Activated T-cell treated with anti-CD3 and anti-CD28 coated beads for 48 hours (primary cell): ENCODE results near the gene CPE.
"Not testable (repeated sequence)": the region's sequence is repeated elsewhere in the genome, so short reads cannot be mapped to it uniquely, and the experiment has no call there.

Experiments used
- DNase-seq: peaks from one replicate; pipeline ENCODE4 v3.0.0-alpha.2; 2020; ENCODE audit warnings: low read depth

CPE gene

GRCh38 chr4:165464376-165464775 lies 85.6 kb downstream of the CPE start:
- DNase-seq: no peak

- DNase-seq: no peak
Measured at GRCh38 chr4:165464813-165465381, 86.1 kb downstream of the CPE start.

GRCh38 chr4:165470009-165470408 lies 91.2 kb downstream of the CPE start:
- no peak for DNase-seq

GRCh38 chr4:165472943-165473676 lies 94.3 kb downstream of the CPE start:
- DNase-seq: no peak

- DNase-seq: no peak
Measured at GRCh38 chr4:165474784-165475705, 96.2 kb downstream of the CPE start.

GRCh38 chr4:165475706-165476070 lies 96.9 kb downstream of the CPE start:
- no peak for DNase-seq

- DNase-seq: no peak
Measured at GRCh38 chr4:165476214-165477098, 97.6 kb downstream of the CPE start.

- no peak for DNase-seq
Measured at GRCh38 chr4:165477799-165478198, 99.0 kb downstream of the CPE start.

GRCh38 chr4:165478260-165478659 lies 99.5 kb downstream of the CPE start:
- DNase-seq: no peak

- DNase-seq: no peak
Measured at GRCh38 chr4:165481053-165481835, 102.4 kb downstream of the CPE start.

GRCh38 chr4:165489786-165490185 lies 111.0 kb downstream of the CPE start:
- no peak for DNase-seq

GRCh38 chr4:165492583-165492982 lies 113.8 kb downstream of the CPE start:
- not testable (repeated sequence) for DNase-seq

GRCh38 chr4:165493359-165493758 lies 114.6 kb downstream of the CPE start:
- DNase-seq: peak; percentile 66

- DNase-seq: no peak
Measured at GRCh38 chr4:165502916-165503907, 124.4 kb downstream of the CPE start.

- DNase-seq: no peak
Measured at GRCh38 chr4:165504184-165504583, 125.4 kb downstream of the CPE start.

- DNase-seq: no peak
Measured at GRCh38 chr4:165505958-165506837, 127.4 kb downstream of the CPE start.

- no peak for DNase-seq
Measured at GRCh38 chr4:165506849-165507248, 128.0 kb downstream of the CPE start.

GRCh38 chr4:165507381-165507780 lies 128.6 kb downstream of the CPE start:
- no peak for DNase-seq
